Measurements from ENCODE around the gene FAAP20.

GRCh38 chr1:2146836-2147517 lies 47.6 kb downstream of the FAAP20 start:
- TF ChIP-seq ZEB2 (IDR thresholded peaks at IDR 0.05) (no peak), SETDB1 (IDR thresholded peaks at IDR 0.05; ENCODE audit: low read length) (no peak), HDAC1 (IDR thresholded peaks at IDR 0.05) (no peak), PHF21A (IDR thresholded peaks at IDR 0.05; ENCODE audit: borderline replicate concordance, low read depth) (no peak), GABPA (tag; conservative IDR thresholded peaks at IDR 0.05; ENCODE audit: low read depth) (no peak), NEUROD1 (IDR thresholded peaks at IDR 0.05; ENCODE audit: borderline replicate concordance, low read depth, low read length, partially characterized antibody) (no peak), MXI1 (IDR thresholded peaks at IDR 0.05; ENCODE audit: low read depth, low read length) (no peak), CREB1 (IDR thresholded peaks at IDR 0.05) (no peak), CREB1 (CRISPR knock-in tag; IDR thresholded peaks at IDR 0.05) (no peak), ZNF3 (CRISPR knock-in tag; IDR thresholded peaks at IDR 0.05) (no peak), MAX (CRISPR knock-in tag; IDR thresholded peaks at IDR 0.05) (no peak), ZNF239 (CRISPR knock-in tag; IDR thresholded peaks at IDR 0.05) (no peak), ZNF318 (IDR thresholded peaks at IDR 0.05; ENCODE audit: borderline replicate concordance in 1 of 2, low read depth in 1 of 2) (no peak), CREB3 (tag; conservative IDR thresholded peaks at IDR 0.05; ENCODE audit: low read depth) (no peak), ZNF24 (IDR thresholded peaks at IDR 0.05) (no peak)
